GM18868 (cell line): ENCODE data around the gene MYNN.

ENCODE experiments used
- ATAC-seq: cut with Tn5 transposase; IDR thresholded peaks from one replicate; pipeline ENCODE4 v1.9.1; 2021; ENCODE audit warnings: mild to moderate bottlenecking, moderate library complexity; ENCODE audit not compliant: unreplicated experiment

The MYNN gene

GRCh38 chr3:169825316-169825715, 52.1 kb downstream of the MYNN start:
- no peak for ATAC-seq

- ATAC-seq, result no peak
These were observed 54.5 kb downstream of the MYNN start for GRCh38 chr3:169827712-169828111.

GRCh38 chr3:169835533-169835932, 62.3 kb downstream of the MYNN start:
- ATAC-seq, result peak; percentile 11

GRCh38 chr3:169836078-169836941, 63.1 kb downstream of the MYNN start:
- peak; percentile 87 for ATAC-seq

- ATAC-seq, result no peak
These were observed 63.7 kb downstream of the MYNN start for GRCh38 chr3:169836942-169837275.

GRCh38 chr3:169838511-169839030, 65.4 kb downstream of the MYNN start:
- ATAC-seq, result no peak
